Posterior vena cava (tissue), 2 donors: ENCODE results near the gene DDX5. TPM values are rescaled to one million over a fixed set of nuclear protein-coding genes. Genes with fewer than 3 reads are reported as not detected.
A peak's percentile ranks its signal among the peaks of the same experiment; 100 is the strongest.
"Not testable (repeated sequence)": the region's sequence is repeated elsewhere in the genome, so short reads cannot be mapped to it uniquely, and the experiment has no call there.

Experiments used
- DNase-seq: peaks from one replicate; pipeline ENCODE4 v3.0.0-alpha.2; 2020; ENCODE audit warnings: low spot score
- intact Hi-C, 2 donors: fragments of 100-400 bp; cut with DNase I; formaldehyde crosslinking; loops; one replicate each; pipeline versions ENCODE4 v1.14.1 to v1.14.2; 2022 to 2023
- total RNA-seq, 2 donors: library from RNA; stranded (reverse); fragmentation: NEBNext Ultra II Directional; extraction: Animal tissue kit (Norgen Biotek cat#: 25700); gene quantifications; one replicate each; pipeline ENCODE4 v1.2.1, GENCODE V29; 2021
- donor health status: DM: yes; HTN: yes; CAD: no.
- donor health status: DM: yes; HTN: yes; CAD: no.

Gene DDX5
- total RNA-seq, 2 donors from 2014 or later: 615 to 636 TPM

GRCh38 chr17:64497565-64498035, 8.5 kb downstream of the DDX5 start:
- intact Hi-C loops: no loop called here
- DNase-seq: no peak

GRCh38 chr17:64496786-64497564, 9.1 kb downstream of the DDX5 start, which contains the start of gene POLG2:
TSS of gene POLG2 (minus strand) at chr17:64497054. CDS start at chr17:64496968, 86 bp downstream.
- peak; percentile 98 for DNase-seq
- intact Hi-C loops: no loop called here

- no peak for DNase-seq
- intact Hi-C loops: no loop called here
Observed at GRCh38 chr17:64496348-64496785, 9.7 kb downstream of the DDX5 start.

- intact Hi-C loops, DNase-seq: not testable (repeated sequence)
Observed at GRCh38 chr17:64495300-64495699, 10.8 kb downstream of the DDX5 start.

GRCh38 chr17:64494121-64494520, 12.0 kb downstream of the DDX5 start:
- intact Hi-C loops: no loop called here
- no peak for DNase-seq

- DNase-seq: no peak
- intact Hi-C loops: no loop called here
Observed at GRCh38 chr17:64492481-64493109, 13.5 kb downstream of the DDX5 start.

- DNase-seq: no peak
- intact Hi-C loops: no loop called here
Observed at GRCh38 chr17:64491994-64492393, 14.1 kb downstream of the DDX5 start.

GRCh38 chr17:64491034-64491860, 14.8 kb downstream of the DDX5 start:
- no peak for DNase-seq
- intact Hi-C loops: no loop called here

- intact Hi-C loops: loop anchor here in 1 of 2 donors (10.0 kb wide), 1 partner anchor 74 kb away; no protein-coding TSS in a partner anchor
- no peak for DNase-seq
Observed at GRCh38 chr17:64488301-64488700, 17.8 kb downstream of the DDX5 start.

- DNase-seq: no peak
- intact Hi-C loops: loop anchor here in 1 of 2 donors (10.0 kb wide), 1 partner anchor 70 kb away; no protein-coding TSS in a partner anchor
Observed at GRCh38 chr17:64484380-64484779, 21.7 kb downstream of the DDX5 start.

- DNase-seq: no peak
- intact Hi-C loops: loop anchor here in 1 of 2 donors (10.0 kb wide), 1 partner anchor 66 kb away; no protein-coding TSS in a partner anchor
Observed at GRCh38 chr17:64480951-64481350, 25.1 kb downstream of the DDX5 start.

GRCh38 chr17:64477849-64478248, 28.2 kb downstream of the DDX5 start:
- no peak for DNase-seq
- intact Hi-C loops: no loop called here

GRCh38 chr17:64472564-64472963, 33.5 kb downstream of the DDX5 start:
- intact Hi-C loops: no loop called here
- no peak for DNase-seq

- intact Hi-C loops: no loop called here
- DNase-seq: no peak
Observed at GRCh38 chr17:64471440-64471839, 34.6 kb downstream of the DDX5 start.

GRCh38 chr17:64470625-64471024, 35.5 kb downstream of the DDX5 start:
- intact Hi-C loops: no loop called here
- no peak for DNase-seq

GRCh38 chr17:64466834-64467233, 39.3 kb downstream of the DDX5 start:
- intact Hi-C loops, DNase-seq: not testable (repeated sequence)

- DNase-seq: no peak
Observed at GRCh38 chr17:64466019-64466735, 39.9 kb downstream of the DDX5 start.

GRCh38 chr17:64461788-64462187, 44.3 kb downstream of the DDX5 start:
- DNase-seq: no peak
- intact Hi-C loops: no loop called here

More at GRCh38 chr17:64466019-64466735, 39.9 kb downstream of the DDX5 start:
- intact Hi-C loops: no loop called here

GRCh38 chr17:64460955-64461354, 45.1 kb downstream of the DDX5 start:
- intact Hi-C loops: no loop called here
- no peak for DNase-seq
